ENCODE results near the gene CDH5.

The CDH5 gene

DNA sequence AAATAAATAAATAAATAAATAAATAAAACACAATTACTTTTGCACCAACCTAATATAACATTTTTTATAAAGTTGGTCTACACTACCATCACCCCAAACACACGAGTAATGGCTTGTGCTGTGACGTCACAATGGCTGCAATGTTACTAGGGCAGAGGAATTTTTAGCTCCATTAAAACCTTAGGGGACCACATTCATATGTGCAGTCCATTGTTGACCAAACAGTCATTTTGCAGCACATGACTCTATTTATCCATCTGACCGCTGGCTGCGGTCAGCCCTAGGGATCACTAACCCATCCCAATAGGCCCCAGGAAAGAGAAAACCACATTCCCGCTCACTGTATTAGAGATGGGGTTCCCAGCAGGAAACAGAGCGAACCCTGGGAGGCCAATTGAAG, 9.6 kb downstream of the CDH5 start:
- no peak for TF ChIP-seq TEAD4 (IDR thresholded peaks at IDR 0.05)
- TF ChIP-seq TAF1 (IDR thresholded peaks at IDR 0.05; ENCODE audit: low read depth) = no peak
- no peak for TF ChIP-seq CEBPB (IDR thresholded peaks at IDR 0.05)
- no peak for TF ChIP-seq TCF12 (IDR thresholded peaks at IDR 0.05; ENCODE audit: low read depth)
- TF ChIP-seq YY1 (IDR thresholded peaks at IDR 0.05; ENCODE audit: low read depth) = no peak
- no peak for TF ChIP-seq FOXM1 (IDR thresholded peaks at IDR 0.05; ENCODE audit: borderline replicate concordance, low read depth)
- no peak for TF ChIP-seq EP300 (IDR thresholded peaks at IDR 0.05; ENCODE audit: borderline replicate concordance)
- TF ChIP-seq NFIC (IDR thresholded peaks at IDR 0.05) = no peak
- no peak for TF ChIP-seq CREB1 (IDR thresholded peaks at IDR 0.05; ENCODE audit: low read depth)
- TF ChIP-seq MAX (IDR thresholded peaks at IDR 0.05) = no peak
- TF ChIP-seq EGR1 (IDR thresholded peaks at IDR 0.05) = no peak
- TF ChIP-seq USF1 (IDR thresholded peaks at IDR 0.05) = no peak
- TF ChIP-seq, protein P1, sequence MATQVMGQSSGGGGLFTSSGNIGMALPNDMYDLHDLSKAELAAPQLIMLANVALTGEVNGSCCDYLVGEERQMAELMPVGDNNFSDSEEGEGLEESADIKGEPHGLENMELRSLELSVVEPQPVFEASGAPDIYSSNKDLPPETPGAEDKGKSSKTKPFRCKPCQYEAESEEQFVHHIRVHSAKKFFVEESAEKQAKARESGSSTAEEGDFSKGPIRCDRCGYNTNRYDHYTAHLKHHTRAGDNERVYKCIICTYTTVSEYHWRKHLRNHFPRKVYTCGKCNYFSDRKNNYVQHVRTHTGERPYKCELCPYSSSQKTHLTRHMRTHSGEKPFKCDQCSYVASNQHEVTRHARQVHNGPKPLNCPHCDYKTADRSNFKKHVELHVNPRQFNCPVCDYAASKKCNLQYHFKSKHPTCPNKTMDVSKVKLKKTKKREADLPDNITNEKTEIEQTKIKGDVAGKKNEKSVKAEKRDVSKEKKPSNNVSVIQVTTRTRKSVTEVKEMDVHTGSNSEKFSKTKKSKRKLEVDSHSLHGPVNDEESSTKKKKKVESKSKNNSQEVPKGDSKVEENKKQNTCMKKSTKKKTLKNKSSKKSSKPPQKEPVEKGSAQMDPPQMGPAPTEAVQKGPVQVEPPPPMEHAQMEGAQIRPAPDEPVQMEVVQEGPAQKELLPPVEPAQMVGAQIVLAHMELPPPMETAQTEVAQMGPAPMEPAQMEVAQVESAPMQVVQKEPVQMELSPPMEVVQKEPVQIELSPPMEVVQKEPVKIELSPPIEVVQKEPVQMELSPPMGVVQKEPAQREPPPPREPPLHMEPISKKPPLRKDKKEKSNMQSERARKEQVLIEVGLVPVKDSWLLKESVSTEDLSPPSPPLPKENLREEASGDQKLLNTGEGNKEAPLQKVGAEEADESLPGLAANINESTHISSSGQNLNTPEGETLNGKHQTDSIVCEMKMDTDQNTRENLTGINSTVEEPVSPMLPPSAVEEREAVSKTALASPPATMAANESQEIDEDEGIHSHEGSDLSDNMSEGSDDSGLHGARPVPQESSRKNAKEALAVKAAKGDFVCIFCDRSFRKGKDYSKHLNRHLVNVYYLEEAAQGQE (IDR thresholded peaks at IDR 0.05; ENCODE audit: low read depth) = no peak
- no peak for TF ChIP-seq ZBTB7A (IDR thresholded peaks at IDR 0.05; ENCODE audit: low read depth)
- no peak for TF ChIP-seq RAD21 (IDR thresholded peaks at IDR 0.05; ENCODE audit: low read depth)

- TF ChIP-seq FOXM1 (IDR thresholded peaks at IDR 0.05; ENCODE audit: borderline replicate concordance, low read depth) (no peak), USF1 (IDR thresholded peaks at IDR 0.05) (no peak), TCF12 (IDR thresholded peaks at IDR 0.05; ENCODE audit: low read depth) (no peak), RAD21 (IDR thresholded peaks at IDR 0.05; ENCODE audit: low read depth) (no peak), TAF1 (IDR thresholded peaks at IDR 0.05; ENCODE audit: low read depth) (no peak), CREB1 (IDR thresholded peaks at IDR 0.05; ENCODE audit: low read depth) (no peak), YY1 (IDR thresholded peaks at IDR 0.05; ENCODE audit: low read depth) (no peak), TEAD4 (IDR thresholded peaks at IDR 0.05) (no peak), EGR1 (IDR thresholded peaks at IDR 0.05) (no peak), CEBPB (IDR thresholded peaks at IDR 0.05) (no peak), MAX (IDR thresholded peaks at IDR 0.05) (no peak), ZBTB7A (IDR thresholded peaks at IDR 0.05; ENCODE audit: low read depth) (no peak), NFIC (IDR thresholded peaks at IDR 0.05) (no peak)
- TF ChIP-seq, protein P1 (IDR thresholded peaks at IDR 0.05; ENCODE audit: low read depth) = no peak
Measured at GRCh38 chr16:66376577-66377305, 10.2 kb downstream of the CDH5 start.

DNA sequence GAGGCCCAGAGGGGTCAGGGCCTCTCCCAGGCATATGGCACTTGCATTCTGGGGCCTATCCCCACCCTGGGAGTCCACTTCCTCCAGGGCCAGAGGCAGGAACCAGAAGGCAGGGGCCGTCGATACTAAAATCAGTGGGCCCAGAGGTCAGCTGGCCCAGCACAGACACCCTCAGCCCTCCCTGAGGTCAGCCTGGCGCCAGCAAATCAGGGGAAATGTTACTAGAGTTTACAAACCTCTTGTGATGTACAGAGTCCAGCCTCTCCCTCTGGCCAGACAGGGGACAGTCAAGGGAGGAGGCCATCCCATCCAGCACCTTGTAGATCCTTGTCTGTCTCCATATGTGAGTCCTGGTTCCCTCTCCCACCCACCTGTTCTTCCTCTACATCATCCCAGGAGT, 10.8 kb downstream of the CDH5 start:
- no peak for TF ChIP-seq CREB1 (IDR thresholded peaks at IDR 0.05; ENCODE audit: low read depth)
- no peak for TF ChIP-seq YY1 (IDR thresholded peaks at IDR 0.05; ENCODE audit: low read depth)
- no peak for TF ChIP-seq MAX (IDR thresholded peaks at IDR 0.05)
- TF ChIP-seq CEBPB (IDR thresholded peaks at IDR 0.05) = no peak
- TF ChIP-seq EP300 (IDR thresholded peaks at IDR 0.05; ENCODE audit: borderline replicate concordance) = no peak
- TF ChIP-seq TCF12 (IDR thresholded peaks at IDR 0.05; ENCODE audit: low read depth) = no peak
- no peak for TF ChIP-seq FOXM1 (IDR thresholded peaks at IDR 0.05; ENCODE audit: borderline replicate concordance, low read depth)
- TF ChIP-seq EGR1 (IDR thresholded peaks at IDR 0.05) = no peak
- TF ChIP-seq TAF1 (IDR thresholded peaks at IDR 0.05; ENCODE audit: low read depth) = no peak
- TF ChIP-seq, protein P1 (IDR thresholded peaks at IDR 0.05; ENCODE audit: low read depth) = no peak
- TF ChIP-seq ZBTB7A (IDR thresholded peaks at IDR 0.05; ENCODE audit: low read depth) = no peak
